RWPE1 (cell line): ENCODE results near the gene UBASH3A.

Experiments
- CTCF ChIA-PET: fragments of 350-600 bp; sonication (Branson Sonifier 250); formaldehyde crosslinking; extraction: SDS; loops from one replicate; lab custom pipeline; 2021; lab: Yijun Ruan, JAX
- POLR2A ChIA-PET: fragments of 400-600 bp; formaldehyde crosslinking; extraction: SDS; loops from one replicate; lab custom pipeline; 2020; ENCODE audit warnings: antibody characterized with exemption; ENCODE audit not compliant: low non-redundant PET; lab: Yijun Ruan, JAX
- DNase-seq: peaks from one replicate; pipeline ENCODE4 v3.0.0; 2012; ENCODE audit warnings: low spot score
- H3K27ac ChIP-seq: fragments of 450-650 bp; 2 replicates; pipeline ENCODE4 v1.5.1; 2017
- CTCF ChIP-seq: fragments of 450-650 bp; conservative IDR thresholded peaks from 2 replicates; pipeline ENCODE4 v1.5.1; 2017; ENCODE audit warnings: low read depth, mild to moderate bottlenecking

The UBASH3A gene

GRCh38 chr21:42486072-42486471, 82.4 kb downstream of the UBASH3A start:
- ChIA-PET CTCF (no interaction called here), POLR2A (no interaction called here)
- H3K27ac ChIP-seq, result no peak overlapping the region
- no peak for TF ChIP-seq CTCF
- DNase-seq, result no peak

GRCh38 chr21:42486531-42486930, 82.8 kb downstream of the UBASH3A start:
- no peak for TF ChIP-seq CTCF
- peak; percentile 67 for DNase-seq
- ChIA-PET POLR2A (no interaction called here), CTCF (interaction anchor here (0.6 kb wide), 1 partner anchor 184 kb away, joined by 3 read pairs; no protein-coding TSS in a partner anchor)
- H3K27ac ChIP-seq, result no peak overlapping the region

- CTCF ChIA-PET, result no interaction called here
- H3K27ac ChIP-seq, result no peak overlapping the region
- no peak for DNase-seq
- POLR2A ChIA-PET, result no interaction called here
- no peak for TF ChIP-seq CTCF
These were observed 85.4 kb downstream of the UBASH3A start for GRCh38 chr21:42489006-42489563.

- ChIA-PET POLR2A (no interaction called here), CTCF (no interaction called here)
- no peak for DNase-seq
- no peak for TF ChIP-seq CTCF
- H3K27ac ChIP-seq, result no peak overlapping the region
These were observed 86.3 kb downstream of the UBASH3A start for GRCh38 chr21:42489991-42490390.

GRCh38 chr21:42490720-42491119, 87.0 kb downstream of the UBASH3A start:
- POLR2A ChIA-PET, result no interaction called here
- no peak for DNase-seq
- H3K27ac ChIP-seq, result no peak overlapping the region
- CTCF ChIA-PET, result no interaction called here
- TF ChIP-seq CTCF, result no peak

GRCh38 chr21:42491328-42491727, 87.6 kb downstream of the UBASH3A start:
- H3K27ac ChIP-seq, result no peak overlapping the region
- no peak for DNase-seq
- no peak for TF ChIP-seq CTCF
- POLR2A ChIA-PET, result no interaction called here
- CTCF ChIA-PET, result no interaction called here
